ENCODE measurements around the gene AEBP1. TPM values are rescaled to one million over a fixed set of nuclear protein-coding genes. Genes with fewer than 3 reads are reported as not detected.

The AEBP1 gene
- total RNA-seq, 1 donor from 2014 or later: 18.4 TPM

GRCh38 chr7:44147026-44147991 lies 43.2 kb downstream of the AEBP1 start:
- DNase-seq: no peak
- ATAC-seq: no peak
- intact Hi-C loops (cut with micrococcal nuclease): no loop called here

DNA sequence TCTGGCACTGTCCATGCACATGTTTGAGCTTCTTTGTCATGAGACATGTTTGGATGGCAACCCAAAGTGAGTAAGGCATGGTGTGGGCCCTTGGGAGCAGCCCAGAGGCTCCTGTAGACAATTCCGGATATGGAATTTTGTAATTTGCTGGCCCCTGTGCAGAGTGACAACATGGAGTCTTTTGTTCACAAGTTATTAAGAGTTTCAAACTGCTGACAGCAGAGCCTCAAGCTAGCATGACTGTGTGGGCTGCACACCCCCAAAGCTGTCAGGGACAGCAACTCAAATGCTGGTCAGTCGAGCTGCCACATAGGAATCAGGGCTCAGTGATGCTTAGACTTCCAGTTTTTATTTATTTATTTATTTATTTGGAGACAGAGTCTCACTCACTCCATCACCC lies 44.0 kb downstream of the AEBP1 start:
- DNase-seq: no peak
- intact Hi-C loops (cut with micrococcal nuclease): no loop called here
- ATAC-seq: no peak

DNA sequence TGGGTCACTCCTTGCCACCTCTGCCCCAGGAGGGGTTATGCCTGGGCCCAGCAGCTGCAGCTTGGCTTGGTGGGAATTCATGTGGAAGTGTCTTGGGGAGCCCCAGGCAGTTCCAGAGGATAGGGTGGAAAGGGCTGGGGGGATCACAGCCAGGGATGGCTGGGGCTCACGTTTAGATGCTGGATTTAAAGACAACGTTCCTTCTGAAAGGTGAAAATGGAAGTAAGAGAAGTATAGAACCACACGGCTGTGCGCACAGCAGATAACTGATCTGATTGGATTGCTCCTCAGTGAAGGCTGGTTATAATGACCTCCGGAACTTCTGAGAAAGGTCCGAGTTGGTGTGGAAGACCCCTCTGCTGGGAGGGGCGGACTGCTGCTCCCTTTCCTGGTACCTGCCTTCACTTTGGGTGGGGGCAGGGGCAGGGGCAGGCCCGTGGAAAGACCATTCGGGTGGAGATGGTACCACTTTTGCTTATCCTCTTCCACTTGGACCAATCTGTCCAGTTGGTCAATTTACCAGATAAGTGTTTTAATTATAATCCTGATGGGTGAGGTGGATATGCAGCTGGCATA lies 44.9 kb downstream of the AEBP1 start:
- ATAC-seq: no peak
- no peak for DNase-seq
- intact Hi-C loops (cut with micrococcal nuclease): no loop called here

DNA sequence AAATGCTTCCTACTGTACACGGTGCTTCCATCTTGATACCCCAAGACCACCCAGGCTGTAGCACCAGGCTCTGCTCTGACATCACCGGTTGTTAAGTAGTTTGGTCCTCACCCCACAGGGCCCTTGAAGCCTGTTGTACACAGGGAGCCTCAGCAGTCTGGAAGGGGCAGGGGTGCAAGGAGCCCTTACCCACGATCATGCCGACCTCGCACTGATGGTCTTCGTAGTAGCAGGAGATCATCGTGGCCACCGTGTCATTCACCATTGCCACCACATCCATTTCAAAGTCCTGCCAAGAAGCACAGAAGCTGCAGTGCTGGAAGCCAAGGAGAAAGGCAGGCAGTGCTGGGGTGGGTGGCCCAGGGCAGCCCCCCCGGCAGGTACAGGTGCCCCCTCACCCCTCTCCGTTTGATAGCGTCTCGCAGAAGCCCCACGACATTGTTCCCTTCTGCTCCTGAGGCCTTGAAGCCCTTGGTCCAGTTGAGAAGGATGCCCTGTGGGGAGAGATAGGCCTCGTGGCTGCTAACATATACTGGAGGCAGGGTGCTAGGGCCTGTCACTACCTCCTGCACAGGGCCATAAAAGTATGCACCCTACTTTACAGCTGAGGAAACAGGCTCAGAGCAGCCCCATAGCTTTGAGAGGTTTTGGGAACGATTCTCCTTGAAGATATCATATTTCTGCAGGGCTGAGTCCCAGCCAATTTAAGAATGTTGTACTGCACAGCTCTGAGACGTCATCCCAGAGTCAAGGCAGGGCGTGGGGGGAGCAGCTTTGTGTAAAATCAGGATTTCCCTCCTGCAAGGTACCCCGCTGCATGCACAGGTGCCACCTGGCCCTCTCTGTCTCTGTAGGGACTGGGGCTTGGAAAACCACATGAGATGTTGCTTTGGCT lies 45.7 kb downstream of the AEBP1 start:
- ATAC-seq (no peak), DNase-seq (no peak)
- intact Hi-C loops (cut with micrococcal nuclease): no loop called here

DNA sequence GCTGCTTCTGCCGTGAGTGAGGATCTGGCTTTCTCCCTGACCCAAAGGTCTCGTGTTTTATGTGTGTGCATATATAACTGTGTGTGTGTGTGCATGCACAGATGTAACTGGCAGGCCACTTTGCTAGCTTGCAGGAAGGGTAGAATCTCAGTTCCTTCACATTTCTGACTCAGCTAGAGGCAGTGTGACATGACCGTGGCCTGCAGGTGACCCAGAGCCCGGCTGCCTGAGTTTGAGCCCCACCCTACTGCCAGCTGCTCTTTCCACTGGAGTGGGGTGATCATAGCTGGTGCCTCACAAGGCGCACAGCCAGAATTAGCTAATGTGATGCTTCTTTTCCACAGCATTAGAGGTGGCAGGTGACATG lies 46.3 kb downstream of the AEBP1 start:
- intact Hi-C loops (cut with micrococcal nuclease): no loop called here
- DNase-seq (no peak), ATAC-seq (no peak)

DNA sequence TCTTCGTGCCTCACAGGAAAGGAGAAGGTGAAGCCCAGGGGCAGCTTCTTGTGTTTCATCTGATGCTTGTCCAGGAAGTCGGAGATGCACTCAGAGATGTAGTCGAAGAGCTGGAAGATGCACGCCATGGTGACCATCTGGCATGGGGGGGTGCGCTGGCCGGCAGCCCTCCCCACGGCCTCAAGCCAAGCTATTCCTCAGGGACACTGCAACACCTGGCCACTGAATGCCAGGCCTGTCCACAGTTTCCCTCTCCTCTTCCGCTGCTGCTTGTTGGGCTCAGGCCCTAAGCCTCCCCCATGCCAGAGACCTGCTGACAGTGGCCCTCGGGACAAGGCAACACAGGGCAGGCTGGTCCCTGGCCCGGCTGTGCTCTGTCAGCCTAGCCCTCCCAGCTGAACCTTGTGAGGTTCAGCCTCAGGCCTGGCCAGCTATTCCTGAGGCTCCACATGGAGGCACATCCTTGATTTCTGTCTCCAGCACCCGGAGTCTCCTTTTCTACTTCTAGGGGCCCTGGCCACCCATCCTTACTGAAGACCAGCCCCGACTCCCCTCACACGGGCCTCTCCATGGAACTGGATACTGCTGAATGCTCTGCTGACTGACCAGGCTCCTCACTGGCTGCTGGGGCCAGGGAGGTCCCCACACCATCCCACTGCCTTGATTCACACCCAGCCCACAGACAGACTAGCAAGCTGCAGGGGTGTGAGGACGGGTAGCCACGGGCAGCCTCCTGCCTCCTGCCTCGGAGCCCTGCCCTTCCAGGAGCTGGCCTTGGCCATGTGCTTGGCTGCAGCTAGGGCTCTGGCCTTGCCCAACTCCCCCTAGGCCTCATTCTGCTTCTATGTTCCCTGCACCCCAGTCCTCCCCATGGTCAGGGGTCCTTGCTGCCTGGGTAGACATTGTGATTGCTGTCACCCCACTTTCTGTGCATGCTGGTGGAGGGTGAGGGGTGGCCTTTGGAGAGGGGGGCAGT lies 47.1 kb downstream of the AEBP1 start:
- DNase-seq (no peak), ATAC-seq (no peak)
- intact Hi-C loops (cut with micrococcal nuclease): no loop called here

- no peak for DNase-seq
- intact Hi-C loops (cut with micrococcal nuclease): no loop called here
- ATAC-seq: no peak
Measured at GRCh38 chr7:44151956-44152355, 47.8 kb downstream of the AEBP1 start.

- DNase-seq: no peak
- ATAC-seq: peak; percentile 55
- intact Hi-C loops (cut with micrococcal nuclease): no loop called here
Measured at GRCh38 chr7:44152971-44153947, 49.1 kb downstream of the AEBP1 start.

GRCh38 chr7:44153948-44154335 lies 49.8 kb downstream of the AEBP1 start:
- intact Hi-C loops (cut with micrococcal nuclease): no loop called here
- no peak for DNase-seq
- no peak for ATAC-seq

DNA sequence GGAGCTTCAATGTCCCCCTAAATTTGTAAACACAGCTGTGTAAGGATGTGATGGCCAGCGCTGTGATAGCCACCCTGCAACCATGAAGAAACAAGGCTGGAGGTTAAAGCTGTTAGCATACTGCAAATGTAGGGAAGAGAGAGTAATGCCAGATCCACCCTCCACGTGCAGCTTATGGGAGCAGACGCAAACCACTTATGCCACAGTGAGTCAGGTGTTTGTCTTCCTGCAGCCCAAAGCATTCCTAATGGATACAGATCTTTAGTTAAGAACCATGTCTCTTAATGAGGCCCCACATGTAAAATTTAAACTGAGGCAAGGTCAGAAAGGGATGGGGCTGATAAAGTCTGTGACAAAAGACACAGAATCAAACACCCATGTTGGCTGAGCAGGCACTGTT lies 50.6 kb downstream of the AEBP1 start:
- ATAC-seq (no peak), DNase-seq (no peak)
- intact Hi-C loops (cut with micrococcal nuclease): no loop called here

GRCh38 chr7:44155191-44156185 lies 51.3 kb downstream of the AEBP1 start:
- intact Hi-C loops (cut with micrococcal nuclease): no loop called here
- DNase-seq (no peak), ATAC-seq (no peak)

DNA sequence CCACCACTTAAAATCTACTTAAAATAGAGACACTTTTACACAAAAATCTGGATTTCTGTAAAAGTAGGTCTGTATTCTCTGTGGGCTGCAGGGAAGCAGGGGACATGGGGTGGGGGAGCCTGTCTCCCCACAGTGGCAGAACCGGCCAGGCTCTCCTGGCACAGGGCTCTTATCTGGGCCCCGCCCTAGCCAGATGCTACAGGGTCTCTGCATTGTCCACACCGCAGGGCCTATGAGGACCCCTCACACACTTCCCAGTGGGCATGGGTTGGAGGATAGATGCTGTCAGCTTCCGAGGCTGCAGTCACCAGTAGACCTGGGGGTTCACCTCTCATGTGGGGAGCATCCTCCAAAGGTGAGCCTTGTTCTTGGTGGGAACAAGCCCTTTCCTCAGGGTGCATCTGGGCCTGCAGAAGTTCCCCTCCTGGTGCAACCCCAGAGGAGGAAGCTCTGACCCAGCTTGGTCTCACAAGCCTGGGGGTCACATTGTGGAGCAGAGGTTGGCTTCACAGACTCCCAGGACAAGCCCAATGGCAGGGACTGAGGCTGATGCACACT lies 52.4 kb downstream of the AEBP1 start:
- ATAC-seq (no peak), DNase-seq (no peak)
- intact Hi-C loops (cut with micrococcal nuclease): no loop called here

- no peak for ATAC-seq
- no peak for DNase-seq
- intact Hi-C loops (cut with micrococcal nuclease): no loop called here
Measured at GRCh38 chr7:44157116-44158080, 53.3 kb downstream of the AEBP1 start.

DNA sequence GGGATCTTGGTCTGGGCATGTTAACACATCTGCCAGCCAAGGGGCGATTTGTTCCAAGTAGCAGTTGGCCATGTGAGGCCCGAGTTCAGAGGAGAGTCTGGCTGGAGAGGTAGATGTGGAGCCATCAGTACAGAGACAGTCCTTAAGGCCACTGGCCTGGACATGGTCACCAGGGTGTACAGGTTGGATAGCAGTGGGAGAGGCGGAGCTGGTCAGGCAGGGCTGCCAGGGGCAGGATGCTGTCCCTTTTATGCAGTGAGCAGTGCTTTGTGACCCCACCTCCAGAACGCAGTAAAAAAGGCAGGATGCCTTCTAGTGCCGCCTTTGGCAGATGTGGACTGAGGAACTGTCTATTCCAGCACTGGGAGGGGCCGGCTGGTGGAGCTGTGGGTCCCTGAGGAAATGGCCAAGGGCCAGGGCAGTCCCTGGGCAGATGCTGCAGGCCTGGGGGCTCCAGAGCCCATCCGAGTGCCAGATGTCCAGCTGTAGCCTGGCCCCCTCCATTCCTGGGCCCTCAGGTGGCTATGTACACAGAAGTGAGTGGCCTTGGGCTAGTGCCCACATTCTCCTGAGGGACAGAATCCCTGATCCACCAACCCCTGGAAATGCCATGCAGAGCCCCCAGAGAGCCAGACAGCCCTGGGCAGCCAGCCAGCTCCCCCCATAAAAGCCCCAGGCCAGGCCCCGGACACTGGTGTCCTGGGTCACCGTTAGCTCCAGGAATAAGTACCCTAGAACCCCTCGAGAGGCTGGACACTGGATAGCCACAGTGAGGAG lies 54.1 kb downstream of the AEBP1 start:
- intact Hi-C loops (cut with micrococcal nuclease): no loop called here
- ATAC-seq (no peak), DNase-seq (no peak)

Measured in left ventricle myocardium superior (tissue), 1 donor.